Thyroid gland (tissue), 4 donors: ENCODE results near the gene CISD3. TPM values are rescaled to one million over a fixed set of nuclear protein-coding genes. Genes with fewer than 3 reads are reported as not detected.

Experiments used
- DNase-seq, 2 donors: peaks; one replicate each; pipeline ENCODE4 v3.0.0-alpha.2; 2019
- H3K27ac ChIP-seq, 3 donors: fragments of 200-600 bp; sonication (generic); 1 replicate in 2 of 3; 2 replicates in 1 of 3; pipeline ENCODE4 v1.5.1; 2016 to 2019; ENCODE audit warnings: mild to moderate bottlenecking in 1 of 3, moderate library complexity in 1 of 3
- H3K27me3 ChIP-seq: fragments of 200-600 bp; sonication (generic); one replicate; pipeline ENCODE4 v1.5.1; 2019
- H3K36me3 ChIP-seq, 2 donors: fragments of 200-600 bp; sonication (generic); one replicate each; pipeline ENCODE4 v1.5.1; 2016 to 2019
- H3K4me1 ChIP-seq, 2 donors: fragments of 200-600 bp; sonication (generic); one replicate each; pipeline ENCODE4 v1.5.1; 2017 to 2019
- H3K4me3 ChIP-seq, 3 donors: fragments of 200-600 bp; sonication (generic); replicated peaks in 1 of 3; 1 replicate in 2 of 3; 2 replicates in 1 of 3; pipeline ENCODE4 v1.5.1; 2016; ENCODE audit warnings: mild to moderate bottlenecking in 1 of 3
- H3K9me3 ChIP-seq: fragments of 200-600 bp; sonication (generic); one replicate; pipeline ENCODE4 v1.5.1; 2017
- POLR2A ChIP-seq, 2 donors: fragments of 450-650 bp; IDR thresholded peaks; one replicate each; pipeline ENCODE4 v1.6.1; 2017; ENCODE audit warnings: antibody characterized with exemption in 2 of 2, mild to moderate bottlenecking in 2 of 2, moderate library complexity in 1 of 2
- WGBS, 2 donors: methylation state at CpG; one replicate each; pipeline ENCODE4 v1.1.5; 2017; 5-methylcytosine and 5-hydroxymethylcytosine counted together
- intact Hi-C: fragments of 100-400 bp; cut with DNase I; formaldehyde crosslinking; loops from one replicate; pipeline ENCODE4 v1.15.1; 2023
- total RNA-seq, 4 donors: library from RNA; depleted of rRNA; stranded (reverse); fragments of >200 nt; gene quantifications; one replicate each; pipeline ENCODE4 v1.2.3, GENCODE V29; 2016
- TF ChIP-seq, protein P1 (sequence below), 6 experiments: fragments of 200-600 bp in 3 of 6; fragments of 450-650 bp in 3 of 6; sonication (generic) in 3 of 6; IDR thresholded peaks; one replicate each; pipeline ENCODE4 v1.5.1; 2016 to 2019; ENCODE audit warnings: antibody characterized with exemption in 6 of 6, mild to moderate bottlenecking in 2 of 6, inconsistent platforms in 1 of 6, moderate library complexity in 1 of 6

The CISD3 gene
- total RNA-seq, 4 donors from 2014 or later = 12.4 to 29.0 (median 18.2) TPM

DNA sequence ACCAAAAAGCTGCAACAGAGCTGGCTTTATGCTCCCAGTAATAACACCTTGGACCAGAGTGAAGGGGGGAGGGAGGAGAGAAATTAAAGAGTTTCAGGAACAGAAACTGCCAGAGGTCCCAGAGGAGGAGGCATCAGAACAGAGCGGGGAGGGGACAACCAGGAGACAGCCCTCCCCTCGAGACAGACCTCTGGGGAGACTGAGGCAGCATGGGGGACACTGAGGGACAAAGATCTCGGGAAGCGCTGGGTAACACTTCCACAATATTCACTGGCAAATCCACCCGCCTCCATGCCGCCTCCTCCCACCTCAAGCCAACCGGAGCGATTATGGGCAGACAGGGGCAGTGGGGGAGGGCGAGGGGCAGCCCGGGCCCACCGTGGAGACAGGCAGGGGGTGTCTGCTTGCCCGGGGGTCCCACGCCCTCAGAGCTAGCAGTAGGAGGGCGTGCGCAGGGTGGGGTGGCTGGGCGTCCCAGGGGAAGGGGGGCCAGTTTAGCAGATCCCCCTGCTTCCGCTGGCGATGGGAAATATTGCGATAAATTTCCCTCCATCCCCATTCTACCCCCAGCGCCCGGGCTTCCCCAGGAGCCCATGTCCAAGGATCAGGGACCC lies 16.8 kb downstream of the CISD3 start:
- WGBS, 2 donors = 2 to 5% methylated on average over 7 to 18 of the region's 21 CpGs
- Histone ChIP-seq H3K27me3 (no peaks in the 10 kb centered on the region), H3K36me3 (no peaks in the 10 kb centered on the region), H3K27ac (peak overlapping the region; percentile 75 to 93 (median 80)), H3K9me3 (no peaks in the 10 kb centered on the region), H3K4me1 (peaks cover 56 to 60% of the 10 kb centered on the region in 2 donors), H3K4me3 (peak overlapping the region; percentile 12 to 98 (median 86))
- intact Hi-C loops = no loop called here
- DNase-seq = peak; percentile 29 to 43
- TF ChIP-seq, protein P1, sequence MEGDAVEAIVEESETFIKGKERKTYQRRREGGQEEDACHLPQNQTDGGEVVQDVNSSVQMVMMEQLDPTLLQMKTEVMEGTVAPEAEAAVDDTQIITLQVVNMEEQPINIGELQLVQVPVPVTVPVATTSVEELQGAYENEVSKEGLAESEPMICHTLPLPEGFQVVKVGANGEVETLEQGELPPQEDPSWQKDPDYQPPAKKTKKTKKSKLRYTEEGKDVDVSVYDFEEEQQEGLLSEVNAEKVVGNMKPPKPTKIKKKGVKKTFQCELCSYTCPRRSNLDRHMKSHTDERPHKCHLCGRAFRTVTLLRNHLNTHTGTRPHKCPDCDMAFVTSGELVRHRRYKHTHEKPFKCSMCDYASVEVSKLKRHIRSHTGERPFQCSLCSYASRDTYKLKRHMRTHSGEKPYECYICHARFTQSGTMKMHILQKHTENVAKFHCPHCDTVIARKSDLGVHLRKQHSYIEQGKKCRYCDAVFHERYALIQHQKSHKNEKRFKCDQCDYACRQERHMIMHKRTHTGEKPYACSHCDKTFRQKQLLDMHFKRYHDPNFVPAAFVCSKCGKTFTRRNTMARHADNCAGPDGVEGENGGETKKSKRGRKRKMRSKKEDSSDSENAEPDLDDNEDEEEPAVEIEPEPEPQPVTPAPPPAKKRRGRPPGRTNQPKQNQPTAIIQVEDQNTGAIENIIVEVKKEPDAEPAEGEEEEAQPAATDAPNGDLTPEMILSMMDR (IDR thresholded peaks at IDR 0.05) = no peak
- TF ChIP-seq POLR2A (IDR thresholded peaks at IDR 0.05) = no peak

GRCh38 chr17:38747463-38748148 lies 17.5 kb downstream of the CISD3 start:
- no peaks in the 10 kb centered on the region for H3K36me3 ChIP-seq
- intact Hi-C loops = no loop called here
- peaks cover 49 to 53% of the 10 kb centered on the region in 2 donors for H3K4me1 ChIP-seq
- H3K4me3 ChIP-seq = peak overlapping the region; percentile 12 to 98 (median 86)
- H3K9me3 ChIP-seq = no peaks in the 10 kb centered on the region
- no peaks in the 10 kb centered on the region for H3K27me3 ChIP-seq
- H3K27ac ChIP-seq = peak overlapping the region; percentile 75 to 93 (median 80)
- peak; percentile 61 to 73 for DNase-seq
- TF ChIP-seq, protein P1 (IDR thresholded peaks at IDR 0.05) = peak in 1 of 6 experiments; percentile 5
- peak in 1 of 2 donors; percentile 29 for TF ChIP-seq POLR2A (IDR thresholded peaks at IDR 0.05)
- WGBS, 2 donors = 1% methylated on average over 21 to 61 of the region's 64 CpGs

- Histone ChIP-seq H3K36me3 (no peaks in the 10 kb centered on the region), H3K27ac (peak within 1 kb of the TSS; percentile 77 to 93 (median 80)), H3K4me1 (peaks cover 44 to 48% of the 10 kb centered on the region in 2 donors), H3K4me3 (peak within 1 kb of the TSS; percentile 50 to 98 (median 86)), H3K27me3 (no peaks in the 10 kb centered on the region), H3K9me3 (no peaks in the 10 kb centered on the region)
- WGBS, 2 donors = 0 to 1% methylated on average over 20 to 40 of the region's 47 CpGs
- intact Hi-C loops = no loop called here
- DNase-seq = peak; percentile 96 to 99
- TF ChIP-seq POLR2A (IDR thresholded peaks at IDR 0.05) = peak in 1 of 2 donors; percentile 53
- TF ChIP-seq, protein P1 (IDR thresholded peaks at IDR 0.05) = no peak
These were observed 18.2 kb downstream of the CISD3 start, which contains the start of gene PCGF2 for GRCh38 chr17:38748149-38748891. Gene PCGF2 (minus strand): TSS chr17:38748336. CDS start chr17:38740402, 7,934 bp downstream.

DNA sequence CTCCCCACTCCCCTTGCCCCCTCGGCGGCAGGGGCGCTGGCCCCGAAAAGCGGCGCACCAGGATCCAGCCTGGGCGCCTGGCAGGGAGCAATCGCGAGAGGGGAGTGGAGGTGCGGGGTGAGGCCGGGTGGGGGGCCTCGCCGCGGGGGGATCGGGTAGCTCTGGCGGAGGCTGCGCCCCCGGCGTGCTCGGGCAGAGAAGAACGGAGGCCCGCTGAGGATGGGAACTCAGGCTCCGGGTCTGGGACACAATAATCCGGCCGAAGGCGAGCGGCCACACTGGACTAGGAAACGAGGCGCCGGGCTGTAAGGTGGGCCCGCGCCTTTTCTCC lies 18.7 kb downstream of the CISD3 start:
- DNase-seq = no peak
- H3K27ac ChIP-seq = peak overlapping the region; percentile 77 to 93 (median 80)
- H3K4me1 ChIP-seq = peaks cover 48% of the 10 kb centered on the region in 2 donors
- no peaks in the 10 kb centered on the region for H3K36me3 ChIP-seq
- no peaks in the 10 kb centered on the region for H3K27me3 ChIP-seq
- peak overlapping the region; percentile 48 to 86 (median 50) for H3K4me3 ChIP-seq
- intact Hi-C loops = no loop called here
- no peaks in the 10 kb centered on the region for H3K9me3 ChIP-seq
- 0% methylated on average over 13 of the region's 32 CpGs; no CpG with 5 or more reads in 1 of the 2 donors for WGBS, 2 donors
- TF ChIP-seq, protein P1 (IDR thresholded peaks at IDR 0.05) = no peak
- TF ChIP-seq POLR2A (IDR thresholded peaks at IDR 0.05) = no peak
